Keratinocyte (primary cell): ENCODE results near the gene HCK. TPM values are rescaled to one million over a fixed set of nuclear protein-coding genes. Genes with fewer than 3 reads are reported as not detected.

ENCODE experiments used
- DNase-seq: peaks from one replicate; pipeline ENCODE4 v3.0.0-alpha.2; 2011; ENCODE audit warnings: low read depth, missing footprints, low spot score
- FAIRE-seq: peaks from 2 replicates; lab custom pipeline; 2011; peaks lifted over from hg19 to GRCh38; lab: Jason Lieb, UNC
- H2AFZ ChIP-seq: 2 replicates; pipeline ENCODE4 v1.6.0; 2012; ENCODE audit warnings: low read length, control low read depth, inconsistent platforms; ENCODE audit not compliant: control insufficient read depth
- H3K27ac ChIP-seq: 2 replicates; pipeline ENCODE4 v1.5.1; 2011; ENCODE audit warnings: low read length; ENCODE audit not compliant: control insufficient read depth, insufficient read depth
- H3K27me3 ChIP-seq: 3 replicates; pipeline ENCODE4 v1.6.0; 2011; ENCODE audit warnings: low read length; ENCODE audit not compliant: control insufficient read depth, insufficient read depth; ENCODE audit errors: extremely low read depth
- H3K36me3 ChIP-seq, 2 experiments: 2 replicates in 1 of 2; 3 replicates in 1 of 2; pipeline ENCODE4 v1.5.1; 2011; ENCODE audit warnings: low read length in 2 of 2, mild to moderate bottlenecking in 1 of 2; ENCODE audit not compliant: control insufficient read depth in 2 of 2, insufficient read depth in 2 of 2; ENCODE audit errors: extremely low read depth in 1 of 2
- H3K4me1 ChIP-seq: 3 replicates; pipeline ENCODE4 v1.5.1; 2011; ENCODE audit warnings: low read length; ENCODE audit not compliant: control insufficient read depth, insufficient read depth; ENCODE audit errors: extremely low read depth
- H3K4me2 ChIP-seq: 3 replicates; pipeline ENCODE4 v1.6.0; 2011; ENCODE audit warnings: low read depth, low read length; ENCODE audit not compliant: control insufficient read depth, insufficient read depth; ENCODE audit errors: extremely low read depth
- H3K4me3 ChIP-seq, 3 experiments: fragments of 200-600 bp in 1 of 3; sonication (generic) in 1 of 3; 2 replicates in 2 of 3; 3 replicates in 1 of 3; pipeline ENCODE4 v1.5.1; 2011 to 2016; ENCODE audit warnings: low read length in 3 of 3, mild to moderate bottlenecking in 3 of 3, control low read depth in 2 of 3, inconsistent platforms in 1 of 3, low read depth in 1 of 3, mixed read lengths in 1 of 3, mixed run types in 1 of 3, moderate library complexity in 1 of 3; ENCODE audit not compliant: control insufficient read depth in 2 of 3, insufficient read depth in 2 of 3; ENCODE audit errors: extremely low read depth in 1 of 3
- H3K79me2 ChIP-seq: 2 replicates; pipeline ENCODE4 v1.6.0; 2012; ENCODE audit warnings: low read length; ENCODE audit not compliant: control insufficient read depth, insufficient read depth
- H3K9ac ChIP-seq: 3 replicates; pipeline ENCODE4 v1.6.0; 2011; ENCODE audit warnings: low read length; ENCODE audit not compliant: control insufficient read depth, insufficient read depth; ENCODE audit errors: extremely low read depth
- H3K9me1 ChIP-seq: 3 replicates; pipeline ENCODE4 v1.6.0; 2011; ENCODE audit warnings: low read length; ENCODE audit not compliant: control insufficient read depth, insufficient read depth; ENCODE audit errors: extremely low read depth
- H3K9me3 ChIP-seq: 2 replicates; pipeline ENCODE4 v1.5.1; 2012; ENCODE audit warnings: low read depth, low read length; ENCODE audit not compliant: control insufficient read depth
- H4K20me1 ChIP-seq: 3 replicates; pipeline ENCODE4 v1.6.0; 2011; ENCODE audit warnings: low read length; ENCODE audit not compliant: control insufficient read depth, insufficient read depth; ENCODE audit errors: extremely low read depth
- CTCF ChIP-seq, 3 experiments: IDR thresholded peaks in 1 of 3; conservative IDR thresholded peaks in 1 of 3; optimal IDR thresholded peaks in 1 of 3; 2 replicates in 2 of 3; 3 replicates in 1 of 3; pipeline versions ENCODE3 to v1.5.1; 2011; ENCODE audit warnings: low read length in 3 of 3, mild to moderate bottlenecking in 3 of 3, moderate library complexity in 2 of 3, control low read depth in 1 of 3, inconsistent platforms in 1 of 3; ENCODE audit not compliant: insufficient read depth in 2 of 3; ENCODE audit errors: extremely low read depth in 1 of 3
- EZH2 ChIP-seq: IDR thresholded peaks from one replicate; pipeline ENCODE4 v1.6.1; 2012; ENCODE audit warnings: inconsistent platforms, mild to moderate bottlenecking, low read length, moderate library complexity
- dilution Hi-C: fragments of 300-500 bp; cut with MboI; formaldehyde crosslinking; loops from one replicate; pipeline ENCODE4 v1.7.0; 2020; ENCODE audit warnings: low sequenced_read_pairs; ENCODE audit not compliant: extremely low pct_ligation_motif_present
- polyA plus RNA-seq, 5 experiments: library from polyadenylated mRNA; depleted of rRNA in 3 of 5; stranded (reverse) in 3 of 5; stranded (forward) in 1 of 5; unstranded in 1 of 5; fragments of >200 nt; gene quantifications; 1 replicate in 1 of 5; 2 replicates in 3 of 5; 3 replicates in 1 of 5; pipeline versions ENCODE4 v1.2.1 to v1.2.3, GENCODE V29; 2011 to 2012; ENCODE audit warnings: missing spikeins in 2 of 5, low read depth in 1 of 5, low replicate concordance in 1 of 5

HCK gene
- polyA plus RNA-seq, 1 donor (not counting 4 experiments of a cell fraction or from before 2014, with no cell fraction given), result not detected

GRCh38 chr20:32124916-32125454 is 72.9 kb downstream of the HCK start:
- peaks cover 2% of the 10 kb centered on the region for H3K9me1 ChIP-seq
- FAIRE-seq (no peak), DNase-seq (no peak)
- no peak overlapping the region for H3K27ac ChIP-seq
- H3K9ac ChIP-seq, result no peak overlapping the region
- H3K4me3 ChIP-seq, result no peak overlapping the region
- H3K9me3 ChIP-seq, result no peaks in the 10 kb centered on the region
- peaks cover 9% of the 10 kb centered on the region for H4K20me1 ChIP-seq
- H3K4me1 ChIP-seq, result no peaks in the 10 kb centered on the region
- TF ChIP-seq EZH2, result no peak
- TF ChIP-seq CTCF (optimal IDR thresholded peaks at IDR 0.05 in 1 of 3, IDR thresholded peaks at IDR 0.05 in 1 of 3, conservative IDR thresholded peaks at IDR 0.05 in 1 of 3; ENCODE audit: extremely low read depth in 1 of 3, insufficient read depth in 2 of 3, low read length in 3 of 3), result no peak
- peaks cover 6 to 16% of the 10 kb centered on the region in 2 experiments for H3K36me3 ChIP-seq
- peaks cover 47% of the 10 kb centered on the region for H3K79me2 ChIP-seq
- dilution Hi-C loops, result no loop called here
- H2AFZ ChIP-seq, result no peak overlapping the region
- no peak overlapping the region for H3K4me2 ChIP-seq
- H3K27me3 ChIP-seq, result no peaks in the 10 kb centered on the region

GRCh38 chr20:32125506-32125905 is 73.5 kb downstream of the HCK start:
- dilution Hi-C loops, result no loop called here
- FAIRE-seq, result no peak
- peaks cover 2% of the 10 kb centered on the region for H3K9me1 ChIP-seq
- peaks cover 48% of the 10 kb centered on the region for H3K79me2 ChIP-seq
- H3K36me3 ChIP-seq, result peaks cover 6 to 16% of the 10 kb centered on the region in 2 experiments
- H3K4me3 ChIP-seq, result no peak overlapping the region
- peaks cover 9% of the 10 kb centered on the region for H4K20me1 ChIP-seq
- H3K9me3 ChIP-seq, result no peaks in the 10 kb centered on the region
- no peaks in the 10 kb centered on the region for H3K27me3 ChIP-seq
- H3K27ac ChIP-seq, result no peak overlapping the region
- TF ChIP-seq CTCF (optimal IDR thresholded peaks at IDR 0.05 in 1 of 3, IDR thresholded peaks at IDR 0.05 in 1 of 3, conservative IDR thresholded peaks at IDR 0.05 in 1 of 3; ENCODE audit: extremely low read depth in 1 of 3, insufficient read depth in 2 of 3, low read length in 3 of 3), result no peak
- no peak for TF ChIP-seq EZH2
- DNase-seq, result no peak
- H3K9ac ChIP-seq, result no peak overlapping the region
- H3K4me2 ChIP-seq, result no peak overlapping the region
- H3K4me1 ChIP-seq, result no peaks in the 10 kb centered on the region
- H2AFZ ChIP-seq, result no peak overlapping the region
